Dermis blood vessel endothelial cell (primary cell): ENCODE data around the gene ZIC1. TPM values are rescaled to one million over a fixed set of nuclear protein-coding genes. Genes with fewer than 3 reads are reported as not detected.

Experiments used
- DNase-seq: peaks from one replicate; pipeline ENCODE4 v3.0.0; 2010
- total RNA-seq: library from RNA; depleted of rRNA; stranded (reverse); fragments of >200 nt; gene quantifications from 2 replicates; pipeline ENCODE4 v1.2.3, GENCODE V29; 2014

The ZIC1 gene
- total RNA-seq, 1 donor from 2014 or later = not detected

- DNase-seq = no peak
These were observed 1.5 kb downstream of the ZIC1 start for GRCh38 chr3:147410526-147411237.

- peak; percentile 34 for DNase-seq
These were observed 2.2 kb downstream of the ZIC1 start for GRCh38 chr3:147411238-147411814.

- no peak for DNase-seq
These were observed 2.7 kb downstream of the ZIC1 start for GRCh38 chr3:147411815-147412241.

GRCh38 chr3:147412261-147412916, 3.2 kb downstream of the ZIC1 start:
- DNase-seq = no peak

GRCh38 chr3:147412917-147413685, 3.9 kb downstream of the ZIC1 start:
- DNase-seq = no peak

GRCh38 chr3:147413686-147414389, 4.7 kb downstream of the ZIC1 start:
- no peak for DNase-seq

GRCh38 chr3:147414390-147415138, 5.4 kb downstream of the ZIC1 start:
- DNase-seq = no peak

GRCh38 chr3:147415286-147415685, 6.1 kb downstream of the ZIC1 start:
- no peak for DNase-seq

- no peak for DNase-seq
These were observed 6.7 kb downstream of the ZIC1 start for GRCh38 chr3:147415874-147416273.

- DNase-seq = no peak
These were observed 7.8 kb downstream of the ZIC1 start for GRCh38 chr3:147416931-147417330.

GRCh38 chr3:147417551-147418295, 8.6 kb downstream of the ZIC1 start:
- DNase-seq = no peak

GRCh38 chr3:147418371-147418781, 9.2 kb downstream of the ZIC1 start:
- DNase-seq = no peak

- DNase-seq = no peak
These were observed 9.9 kb downstream of the ZIC1 start for GRCh38 chr3:147418808-147419701.

- DNase-seq = no peak
These were observed 10.6 kb downstream of the ZIC1 start for GRCh38 chr3:147419781-147420224.

- DNase-seq = no peak
These were observed 11.4 kb downstream of the ZIC1 start for GRCh38 chr3:147420353-147421183.

- DNase-seq = no peak
These were observed 12.2 kb downstream of the ZIC1 start for GRCh38 chr3:147421184-147421912.

- DNase-seq = no peak
These were observed 13.0 kb downstream of the ZIC1 start for GRCh38 chr3:147422196-147422595.
